CD4-positive, alpha-beta memory T cell (primary cell): ENCODE measurements around the gene IQGAP2. TPM values are rescaled to one million over a fixed set of nuclear protein-coding genes. Genes with fewer than 3 reads are reported as not detected.

Experiments
- CTCF ChIA-PET: fragments of 350-600 bp; sonication (Branson Sonifier 250); formaldehyde crosslinking; loops from one replicate; lab custom pipeline; 2021; ENCODE audit warnings: inconsistent platforms; ENCODE audit not compliant: partially characterized antibody; lab: Charles Lee
- POLR2A ChIA-PET: fragments of 350-600 bp; sonication (Branson Sonifier 250); formaldehyde crosslinking; loops from one replicate; lab custom pipeline; 2021; ENCODE audit not compliant: partially characterized antibody; lab: Charles Lee
- DNase-seq, 5 donors: peaks; one replicate each; pipeline versions ENCODE4 v3.0.0 to v3.0.0-alpha.2; 2020 to 2022; ENCODE audit warnings: mixed read lengths in 1 of 5
- H3K27ac ChIP-seq: one replicate; pipeline ENCODE4 v1.7.0; 2013; ENCODE audit warnings: low read depth, low read length
- H3K27me3 ChIP-seq: 2 replicates; pipeline ENCODE4 v1.7.0; 2013; ENCODE audit warnings: mild to moderate bottlenecking, low read length, moderate library complexity; ENCODE audit not compliant: insufficient read depth
- H3K36me3 ChIP-seq: 2 replicates; pipeline ENCODE4 v1.7.0; 2013; ENCODE audit warnings: mild to moderate bottlenecking, low read length, moderate library complexity; ENCODE audit not compliant: insufficient read depth
- H3K4me1 ChIP-seq: 2 replicates; pipeline ENCODE4 v1.7.0; 2013; ENCODE audit warnings: mild to moderate bottlenecking, low read length, moderate library complexity; ENCODE audit not compliant: insufficient read depth
- H3K4me3 ChIP-seq, 2 donors: one replicate each; pipeline ENCODE4 v1.7.0; 2013; ENCODE audit warnings: low read length in 2 of 2, mild to moderate bottlenecking in 1 of 2
- H3K9me3 ChIP-seq, 2 donors: one replicate each; pipeline ENCODE4 v1.7.0; 2013; ENCODE audit warnings: low read length in 2 of 2, control low read depth in 1 of 2; ENCODE audit not compliant: control insufficient read depth in 1 of 2
- H3K27ac Mint-ChIP-seq, 7 donors: one replicate each; pipeline ENCODE4 v1.8.0; 2020 to 2021; ENCODE audit warnings: mixed read lengths in 7 of 7, mild to moderate bottlenecking in 6 of 7, inconsistent platforms in 3 of 7, moderate library complexity in 3 of 7
- H3K27me3 Mint-ChIP-seq, 2 donors: one replicate each; pipeline ENCODE4 v1.8.0; 2020 to 2021; ENCODE audit warnings: mixed read lengths in 2 of 2
- H3K36me3 Mint-ChIP-seq, 2 donors: one replicate each; pipeline ENCODE4 v1.8.0; 2020 to 2021; ENCODE audit warnings: mixed read lengths in 2 of 2, inconsistent platforms in 1 of 2, mild to moderate bottlenecking in 1 of 2
- H3K4me1 Mint-ChIP-seq, 4 donors: one replicate each; pipeline ENCODE4 v1.8.0; 2020 to 2021; ENCODE audit warnings: mixed read lengths in 4 of 4, mild to moderate bottlenecking in 1 of 4
- H3K4me3 Mint-ChIP-seq, 8 donors: one replicate each; pipeline ENCODE4 v1.8.0; 2020 to 2021; ENCODE audit warnings: mixed read lengths in 8 of 8, mild to moderate bottlenecking in 7 of 8, moderate library complexity in 6 of 8, inconsistent platforms in 3 of 8
- H3K9me3 Mint-ChIP-seq, 8 donors: one replicate each; pipeline ENCODE4 v1.8.0; 2020 to 2021; ENCODE audit warnings: mixed read lengths in 8 of 8, mild to moderate bottlenecking in 5 of 8, inconsistent platforms in 3 of 8, moderate library complexity in 1 of 8
- intact Hi-C: fragments of 100-400 bp; cut with micrococcal nuclease; formaldehyde crosslinking; loops from one replicate; pipeline ENCODE4 v1.15.1; 2023
- polyA plus RNA-seq, 2 donors: library from polyadenylated mRNA; unstranded; fragments of 300-500 nt; fragmentation: Illumina TruSeq; gene quantifications; one replicate each; pipeline ENCODE4 v1.2.3, GENCODE V29; 2021
- total RNA-seq, 2 experiments: library from RNA; stranded (reverse); gene quantifications; one replicate each; pipeline ENCODE4 v1.2.3, GENCODE V29; 2021

The IQGAP2 gene
- total and polyA plus RNA-seq, 4 experiments from 2014 or later = 24.7 to 126 (median 98.5) TPM

DNA sequence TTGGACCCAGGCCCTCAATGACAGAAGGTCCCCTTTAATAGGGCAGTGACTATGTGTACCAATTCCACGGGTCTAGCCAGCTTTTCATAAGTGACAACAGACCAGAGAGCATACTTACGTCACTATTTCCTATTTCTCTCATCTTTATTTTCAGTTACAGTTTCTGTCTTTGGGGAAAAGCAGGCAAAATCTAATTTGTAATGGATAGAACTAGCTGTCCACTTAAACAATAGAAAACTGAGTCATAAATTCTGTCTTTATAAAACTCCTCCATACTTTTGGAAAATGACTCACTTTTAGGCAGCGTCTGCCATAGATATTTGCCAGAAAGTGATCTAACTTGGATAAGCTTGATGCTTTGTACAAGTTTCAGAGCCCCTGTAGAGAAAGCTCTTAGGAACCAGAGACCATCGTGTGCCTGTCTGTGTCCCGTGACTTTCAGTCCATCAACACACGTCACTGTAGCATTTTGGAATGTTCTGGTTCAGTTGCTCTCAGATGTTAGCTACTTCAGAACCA is 118.2 kb downstream of the IQGAP2 start:
- H3K27ac Mint-ChIP-seq = peak overlapping the region; percentile 57 to 90 (median 80)
- peaks cover 9 to 20% of the 10 kb centered on the region in 2 donors for H3K36me3 Mint-ChIP-seq
- CTCF ChIA-PET = interaction anchor here (0.8 kb wide), 1 partner anchor 62 kb away, joined by 3 read pairs; no protein-coding TSS in a partner anchor
- POLR2A ChIA-PET = interaction anchor here (1.1 to 1.4 kb wide), 2 partner anchors 22 to 116 kb away, joined by 3 to 11 read pairs; no protein-coding TSS in a partner anchor
- peak overlapping the region; percentile 8 to 68 (median 24) for H3K4me3 Mint-ChIP-seq
- no peak for DNase-seq
- no peaks in the 10 kb centered on the region for H3K9me3 Mint-ChIP-seq
- peaks cover 52 to 84% (median 70%) of the 10 kb centered on the region in 4 donors for H3K4me1 Mint-ChIP-seq
- Histone ChIP-seq H3K27ac (no peak overlapping the region), H3K4me1 (peaks cover 57% of the 10 kb centered on the region), H3K9me3 (no peaks in the 10 kb centered on the region), H3K36me3 (no peaks in the 10 kb centered on the region), H3K4me3 (no peak overlapping the region), H3K27me3 (no peaks in the 10 kb centered on the region)
- no peaks in the 10 kb centered on the region for H3K27me3 Mint-ChIP-seq
- intact Hi-C loops = loop anchor here (5.0 kb wide), 1 partner anchor 39 kb away; no protein-coding TSS in a partner anchor

DNA sequence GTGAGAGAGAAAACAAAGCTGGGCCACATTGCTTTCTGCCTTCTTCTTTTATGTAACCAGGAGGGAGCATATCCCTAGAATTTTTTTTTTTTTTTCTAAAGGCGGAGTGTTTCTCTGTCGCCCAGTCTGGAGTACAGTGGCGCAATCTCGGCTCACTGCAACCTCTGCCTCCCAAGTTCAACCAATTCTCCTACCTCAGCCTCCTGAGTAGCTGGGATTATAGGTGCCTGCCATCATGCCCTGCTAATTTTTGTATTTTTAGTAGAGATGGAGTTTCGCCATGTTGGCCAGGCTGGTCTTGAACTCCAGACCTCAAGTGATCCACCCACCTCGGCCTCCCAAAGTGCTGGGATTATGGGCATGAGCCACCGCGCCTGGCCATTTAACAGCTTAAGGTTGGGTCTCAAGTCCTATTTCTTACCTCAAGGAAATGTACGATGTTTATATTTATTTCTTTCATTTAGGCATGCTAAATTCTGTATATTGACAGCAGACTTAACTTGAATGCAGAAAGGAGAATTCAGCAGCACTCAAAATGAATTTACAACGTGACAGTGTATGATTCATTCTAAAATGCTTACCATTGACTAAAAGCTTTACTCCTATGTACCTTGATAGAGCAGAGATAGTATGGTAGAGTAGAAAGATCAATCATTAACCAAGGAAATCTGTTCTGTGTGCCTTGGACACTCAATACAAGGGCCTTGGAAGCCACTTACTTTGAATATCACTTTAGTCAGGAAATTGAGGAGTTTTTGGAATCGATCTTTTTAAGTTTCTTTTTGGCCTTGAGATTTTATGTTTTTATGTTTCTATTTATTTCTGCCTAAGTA is 119.2 kb downstream of the IQGAP2 start:
- Mint-ChIP-seq H3K4me3 (peak overlapping the region in 1 of 8 donors; percentile 50), H3K9me3 (no peaks in the 10 kb centered on the region), H3K27ac (peak overlapping the region; percentile 28 to 76 (median 43)), H3K4me1 (peaks cover 60 to 85% (median 71%) of the 10 kb centered on the region in 4 donors), H3K36me3 (peaks cover 0 to 9% of the 10 kb centered on the region in 2 donors), H3K27me3 (no peaks in the 10 kb centered on the region)
- peaks cover 67% of the 10 kb centered on the region for H3K4me1 ChIP-seq
- H3K27me3 ChIP-seq = no peaks in the 10 kb centered on the region
- H3K27ac ChIP-seq = no peak overlapping the region
- no peaks in the 10 kb centered on the region for H3K36me3 ChIP-seq
- POLR2A ChIA-PET = interaction anchor here (1.1 to 1.4 kb wide), 2 partner anchors 21 to 117 kb away, joined by 3 to 11 read pairs; no protein-coding TSS in a partner anchor
- no peaks in the 10 kb centered on the region for H3K9me3 ChIP-seq
- intact Hi-C loops = loop anchor here (5.0 kb wide), 1 partner anchor 40 kb away; no protein-coding TSS in a partner anchor
- no peak for DNase-seq
- CTCF ChIA-PET = interaction anchor here (0.8 to 1.8 kb wide), 2 partner anchors 21 to 61 kb away, joined by 3 to 5 read pairs; no protein-coding TSS in a partner anchor
- no peak overlapping the region for H3K4me3 ChIP-seq

DNA sequence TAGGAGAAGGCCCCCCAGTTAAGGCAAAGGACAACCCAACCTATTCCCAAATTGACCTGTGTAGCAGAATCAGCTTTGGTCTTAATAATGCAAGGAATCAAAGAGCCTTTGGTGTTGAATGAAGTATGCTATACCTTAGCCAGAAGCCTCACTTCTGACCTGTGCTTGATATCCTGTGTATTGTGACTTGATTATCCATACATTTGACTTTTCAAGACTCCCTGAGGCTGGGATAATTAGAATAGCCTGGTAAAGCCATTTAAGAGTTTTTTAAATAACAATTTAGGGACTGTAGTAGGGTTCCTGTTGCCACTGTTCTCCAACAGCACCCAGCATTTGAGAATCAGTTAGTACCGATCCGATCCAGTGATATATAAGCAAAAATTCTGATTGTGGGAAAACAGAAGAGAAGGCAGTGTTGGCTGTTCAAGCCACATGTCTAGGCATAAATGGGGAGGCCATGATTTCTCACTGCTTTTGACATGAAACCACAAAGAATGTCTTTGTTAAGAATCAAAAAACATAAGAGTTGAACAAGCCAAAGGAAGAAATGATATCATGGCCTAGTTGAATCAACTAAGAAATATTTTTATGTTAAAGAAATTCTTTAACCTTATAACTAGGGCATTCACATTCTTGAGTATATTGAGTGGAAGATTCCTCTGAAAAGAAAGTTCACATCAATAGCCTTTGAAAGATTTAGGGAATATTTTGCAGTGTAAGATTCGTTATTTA is 121.2 kb downstream of the IQGAP2 start:
- Mint-ChIP-seq H3K4me3 (peak overlapping the region in 1 of 8 donors; percentile 14), H3K27me3 (no peaks in the 10 kb centered on the region), H3K36me3 (peaks cover 0 to under 1% of the 10 kb centered on the region in 2 donors), H3K4me1 (peaks cover 69 to 94% (median 81%) of the 10 kb centered on the region in 4 donors), H3K27ac (peak overlapping the region in 2 of 7 donors; percentile 58 to 82), H3K9me3 (peaks cover 0 to 3% (median 0%) of the 10 kb centered on the region in 8 donors)
- intact Hi-C loops = loop anchor here (5.0 kb wide), 1 partner anchor 42 kb away; no protein-coding TSS in a partner anchor
- Histone ChIP-seq H3K9me3 (no peaks in the 10 kb centered on the region), H3K27ac (no peak overlapping the region), H3K36me3 (no peaks in the 10 kb centered on the region), H3K4me3 (no peak overlapping the region), H3K27me3 (no peaks in the 10 kb centered on the region), H3K4me1 (peaks cover 86% of the 10 kb centered on the region)
- no peak for DNase-seq
- CTCF ChIA-PET = interaction anchor here (1.4 to 1.8 kb wide), 3 partner anchors 8 to 19 kb away, joined by 3 to 5 read pairs (median 4); no protein-coding TSS in a partner anchor
- POLR2A ChIA-PET = interaction anchor here (0.8 to 1.7 kb wide), 3 partner anchors 8 to 23 kb away, joined by 3 to 5 read pairs (median 3); no protein-coding TSS in a partner anchor

DNA sequence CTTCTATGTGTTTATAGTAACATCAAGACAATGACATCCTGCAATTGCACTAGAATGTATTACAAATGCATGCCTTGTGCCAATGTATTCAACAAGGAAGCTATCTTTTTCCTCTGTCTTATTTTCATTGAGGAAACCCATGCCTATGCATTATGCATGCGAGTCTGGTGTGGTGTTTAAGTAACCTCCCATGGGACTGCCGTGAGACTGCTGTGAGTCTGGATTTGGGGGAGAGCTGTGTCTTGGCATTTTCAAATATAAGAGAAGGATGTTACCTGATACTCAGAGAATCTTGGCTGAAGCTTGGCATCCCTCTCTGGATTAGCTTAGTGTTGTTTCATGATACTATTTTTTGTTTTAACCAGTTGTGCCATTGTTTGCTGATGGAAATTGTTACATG is 121.8 kb downstream of the IQGAP2 start:
- CTCF ChIA-PET = interaction anchor here (1.5 kb wide), 1 partner anchor 8 kb away, joined by 4 read pairs; no protein-coding TSS in a partner anchor
- Mint-ChIP-seq H3K9me3 (peaks cover 0 to 3% (median 0%) of the 10 kb centered on the region in 8 donors), H3K4me3 (peak overlapping the region in 3 of 8 donors; percentile 8 to 29 (median 9)), H3K4me1 (peaks cover 69 to 92% (median 80%) of the 10 kb centered on the region in 4 donors), H3K27me3 (no peaks in the 10 kb centered on the region), H3K27ac (peak overlapping the region in 4 of 7 donors; percentile 10 to 79 (median 66)), H3K36me3 (no peaks in the 10 kb centered on the region)
- H3K36me3 ChIP-seq = no peaks in the 10 kb centered on the region
- intact Hi-C loops = loop anchor here (5.0 kb wide), 1 partner anchor 43 kb away; no protein-coding TSS in a partner anchor
- no peak overlapping the region for H3K27ac ChIP-seq
- H3K4me1 ChIP-seq = peaks cover 89% of the 10 kb centered on the region
- H3K27me3 ChIP-seq = no peaks in the 10 kb centered on the region
- no peaks in the 10 kb centered on the region for H3K9me3 ChIP-seq
- no peak overlapping the region for H3K4me3 ChIP-seq
- DNase-seq = no peak
- POLR2A ChIA-PET = interaction anchor here (1.0 to 1.7 kb wide), 2 partner anchors 8 to 22 kb away, joined by 3 to 5 read pairs; no protein-coding TSS in a partner anchor

DNA sequence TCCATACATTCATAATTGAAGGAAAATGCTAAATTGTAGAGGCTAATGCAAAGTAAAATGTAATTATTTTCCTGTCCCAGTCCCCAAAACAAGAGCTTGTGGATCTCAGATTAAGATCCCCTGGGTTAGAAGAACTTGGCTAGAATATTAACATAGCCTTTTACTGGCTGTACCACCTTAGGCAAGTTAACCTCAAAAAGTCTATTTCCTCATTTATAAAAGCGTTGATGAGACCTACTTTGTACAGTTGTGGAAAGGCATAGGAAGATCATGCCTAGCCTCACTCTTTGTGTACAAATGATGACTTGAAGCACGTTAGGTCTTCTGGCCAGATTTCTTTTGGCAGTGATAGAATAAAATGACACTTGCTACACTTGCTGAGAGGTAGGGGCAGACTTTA is 122.9 kb downstream of the IQGAP2 start:
- no peak overlapping the region for H3K27ac ChIP-seq
- H3K9me3 ChIP-seq = no peaks in the 10 kb centered on the region
- peaks cover 91% of the 10 kb centered on the region for H3K4me1 ChIP-seq
- CTCF ChIA-PET = interaction anchor here (1.3 to 1.5 kb wide), 3 partner anchors 10 to 17 kb away, joined by 3 to 4 read pairs (median 4); no protein-coding TSS in a partner anchor
- H3K4me3 Mint-ChIP-seq = peak overlapping the region in 1 of 8 donors; percentile 9
- no peaks in the 10 kb centered on the region for H3K27me3 ChIP-seq
- peaks cover 0 to 3% (median 0%) of the 10 kb centered on the region in 8 donors for H3K9me3 Mint-ChIP-seq
- H3K27me3 Mint-ChIP-seq = no peaks in the 10 kb centered on the region
- no peak overlapping the region for H3K4me3 ChIP-seq
- intact Hi-C loops = no loop called here
- no peaks in the 10 kb centered on the region for H3K36me3 ChIP-seq
- H3K36me3 Mint-ChIP-seq = no peaks in the 10 kb centered on the region
- DNase-seq = no peak
- H3K4me1 Mint-ChIP-seq = peaks cover 72 to 93% (median 83%) of the 10 kb centered on the region in 4 donors
- peak overlapping the region in 5 of 7 donors; percentile 38 to 79 (median 59) for H3K27ac Mint-ChIP-seq
- POLR2A ChIA-PET = interaction anchor here (1.7 kb wide), 1 partner anchor 21 kb away, joined by 5 read pairs; no protein-coding TSS in a partner anchor

DNA sequence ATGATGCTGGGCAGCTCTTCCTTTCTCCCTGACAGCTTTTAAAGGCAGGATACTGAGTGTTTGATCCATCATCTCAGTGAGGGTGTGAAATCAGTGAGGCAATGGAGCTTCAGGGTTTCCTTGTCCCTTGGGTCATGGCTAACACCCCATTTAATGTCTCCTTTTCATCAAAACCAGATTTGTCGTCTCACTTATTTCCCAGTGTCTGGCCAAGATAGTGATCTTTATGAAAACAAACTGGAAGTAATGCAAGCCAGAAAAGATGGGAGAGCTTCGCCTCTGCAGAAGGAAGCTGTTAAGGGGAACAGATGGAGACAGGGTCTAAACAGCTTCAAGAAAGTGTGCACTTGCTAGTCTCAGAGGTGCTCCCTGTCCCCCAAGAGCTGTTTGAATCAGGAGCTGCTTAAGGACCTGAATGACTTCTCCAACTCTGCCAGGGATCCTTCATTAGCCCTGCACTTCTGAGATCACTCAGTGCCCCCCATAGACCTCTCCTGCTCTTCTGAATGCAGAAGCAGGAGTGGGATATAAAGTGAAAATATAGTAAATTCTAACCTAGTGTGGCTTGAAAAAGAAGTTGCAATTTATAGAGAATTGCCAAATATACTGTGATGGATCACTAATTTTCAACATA is 124.0 kb downstream of the IQGAP2 start:
- H3K36me3 ChIP-seq = no peaks in the 10 kb centered on the region
- Mint-ChIP-seq H3K27me3 (no peaks in the 10 kb centered on the region), H3K9me3 (peaks cover 0 to 3% (median 0%) of the 10 kb centered on the region in 8 donors), H3K4me3 (peak overlapping the region in 4 of 8 donors; percentile 6 to 13 (median 12)), H3K36me3 (no peaks in the 10 kb centered on the region), H3K4me1 (peaks cover 66 to 91% (median 81%) of the 10 kb centered on the region in 4 donors), H3K27ac (peak overlapping the region in 6 of 7 donors; percentile 4 to 86 (median 34))
- ChIA-PET POLR2A (interaction anchor here (0.7 to 4.8 kb wide), 5 partner anchors 12 to 205 kb away, joined by 3 to 22 read pairs (median 5); no protein-coding TSS in a partner anchor), CTCF (interaction anchor here (1.3 to 1.4 kb wide), 2 partner anchors 9 to 16 kb away, joined by 3 to 4 read pairs; no protein-coding TSS in a partner anchor)
- H3K4me1 ChIP-seq = peaks cover 82% of the 10 kb centered on the region
- no peak overlapping the region for H3K27ac ChIP-seq
- intact Hi-C loops = no loop called here
- H3K9me3 ChIP-seq = no peaks in the 10 kb centered on the region
- no peaks in the 10 kb centered on the region for H3K27me3 ChIP-seq
- no peak for DNase-seq
- H3K4me3 ChIP-seq = no peak overlapping the region
